Measurements from ENCODE around the gene HOATZ. TPM values are rescaled to one million over a fixed set of nuclear protein-coding genes. Genes with fewer than 3 reads are reported as not detected.

HOATZ gene
- total RNA-seq (not detected), polyA plus RNA-seq (not detected)
- long read RNA-seq, donor 1 = 0 reads
- long read RNA-seq, donor 2 = 0 reads
- long read RNA-seq, donor 3 = 0 reads
- long read RNA-seq, donor 4 = 0 reads
- long read RNA-seq, donor 5 = 0 reads
- long read RNA-seq, donor 6 = 0 reads
- long read RNA-seq, donor 7 = 0 reads
- long read RNA-seq, donor 8 = 0 reads
- long read RNA-seq, donor 9 = 0 reads
- long read RNA-seq, donor 10 = 0 reads

- TF ChIP-seq CTCF (IDR thresholded peaks at IDR 0.05) (no peak), POLR2A (IDR thresholded peaks at IDR 0.05) (no peak)
- no peak within 1 kb of the TSS for H3K4me3 ChIP-seq
- no peak within 1 kb of the TSS for H3K27ac ChIP-seq
- 21 to 48% (median 29%) methylated on average over 10 to 39 of the region's 39 CpGs for WGBS, 4 donors
- peaks cover 9% of the 10 kb centered on the region in 2 donors for H3K4me1 ChIP-seq (replicated peaks in 1 of 2)
- no peaks in the 10 kb centered on the region for H3K36me3 ChIP-seq (replicated peaks in 1 of 2)
- intact Hi-C loops (cut with DNase I) = no loop called here
- DNase-seq = no peak
- H3K9me3 ChIP-seq (replicated peaks in 1 of 3) = no peaks in the 10 kb centered on the region
- peaks cover 33% of the 10 kb centered on the region for H3K27me3 ChIP-seq
Observed at GRCh38 chr11:111514216-111515031, at the start of gene HOATZ. HOATZ (plus strand) TSS chr11:111514778; CDS start chr11:111514785, 7 bp downstream.

- Histone ChIP-seq H3K4me3 (no peak overlapping the region), H3K27me3 (no peaks in the 10 kb centered on the region), H3K9me3 (replicated peaks in 1 of 3) (no peaks in the 10 kb centered on the region), H3K36me3 (replicated peaks in 1 of 2) (no peaks in the 10 kb centered on the region), H3K27ac (no peak overlapping the region), H3K4me1 (replicated peaks in 1 of 2) (no peaks in the 10 kb centered on the region)
- intact Hi-C loops (cut with DNase I) = no loop called here
- WGBS, 4 donors = 74 to 87% (median 83%) methylated on average over 1 of the region's 1 CpG
- no peak for DNase-seq
- TF ChIP-seq CTCF (IDR thresholded peaks at IDR 0.05) (no peak), POLR2A (IDR thresholded peaks at IDR 0.05) (no peak)
Observed at GRCh38 chr11:111465400-111465799, 49.2 kb upstream of the HOATZ start.

GRCh38 chr11:111466615-111467014 lies 48.0 kb upstream of the HOATZ start:
- H3K27me3 ChIP-seq = no peaks in the 10 kb centered on the region
- H3K9me3 ChIP-seq (replicated peaks in 1 of 3) = no peaks in the 10 kb centered on the region
- no peak overlapping the region for H3K4me3 ChIP-seq
- no peak overlapping the region for H3K27ac ChIP-seq
- intact Hi-C loops (cut with DNase I) = no loop called here
- no peaks in the 10 kb centered on the region for H3K4me1 ChIP-seq (replicated peaks in 1 of 2)
- no peak for DNase-seq
- TF ChIP-seq POLR2A (IDR thresholded peaks at IDR 0.05) (no peak), CTCF (IDR thresholded peaks at IDR 0.05) (no peak)
- no peaks in the 10 kb centered on the region for H3K36me3 ChIP-seq (replicated peaks in 1 of 2)

- no peaks in the 10 kb centered on the region for H3K27me3 ChIP-seq
- no peaks in the 10 kb centered on the region for H3K9me3 ChIP-seq (replicated peaks in 1 of 3)
- no peaks in the 10 kb centered on the region for H3K36me3 ChIP-seq (replicated peaks in 1 of 2)
- WGBS, 4 donors = 53 to 67% (median 60%) methylated on average over 4 of the region's 4 CpGs
- DNase-seq = no peak
- H3K4me3 ChIP-seq = no peak overlapping the region
- intact Hi-C loops (cut with DNase I) = no loop called here
- no peaks in the 10 kb centered on the region for H3K4me1 ChIP-seq (replicated peaks in 1 of 2)
- no peak overlapping the region for H3K27ac ChIP-seq
- TF ChIP-seq CTCF (IDR thresholded peaks at IDR 0.05) (no peak), POLR2A (IDR thresholded peaks at IDR 0.05) (no peak)
Observed at GRCh38 chr11:111469200-111469599, 45.4 kb upstream of the HOATZ start.

Measured in adrenal gland (tissue), 19 donors.